Stomach (tissue), 9 donors: ENCODE measurements around the gene KSR2. TPM values are rescaled to one million over a fixed set of nuclear protein-coding genes. Genes with fewer than 3 reads are reported as not detected.

Experiments
- DNase-seq, 2 donors: peaks; one replicate each; pipeline versions ENCODE4 v3.0.0 to v3.0.0-alpha.2; 2013 to 2019
- H3K27ac ChIP-seq, 5 donors: fragments of 200-600 bp in 4 of 5; sonication (generic) in 4 of 5; one replicate each; pipeline ENCODE4 v1.5.1; 2013 to 2019; ENCODE audit warnings: mild to moderate bottlenecking in 1 of 5, moderate library complexity in 1 of 5
- H3K27me3 ChIP-seq, 3 donors: fragments of 200-600 bp; sonication (generic); one replicate each; pipeline ENCODE4 v1.5.1; 2017 to 2019; ENCODE audit warnings: mixed run types in 1 of 3
- H3K36me3 ChIP-seq, 4 donors: fragments of 200-600 bp; sonication (generic); 1 replicate in 3 of 4; 2 replicates in 1 of 4; pipeline ENCODE4 v1.5.1; 2016 to 2019
- H3K4me1 ChIP-seq, 4 donors: fragments of 200-600 bp; sonication (generic); one replicate each; pipeline ENCODE4 v1.5.1; 2016 to 2019
- H3K4me3 ChIP-seq, 4 donors: fragments of 200-600 bp; sonication (generic) in 3 of 4; one replicate each; pipeline ENCODE4 v1.5.1; 2016 to 2019; ENCODE audit warnings: mild to moderate bottlenecking in 1 of 4
- H3K9me3 ChIP-seq, 4 donors: fragments of 200-600 bp; sonication (generic); one replicate each; pipeline ENCODE4 v1.5.1; 2016 to 2019
- CTCF ChIP-seq, 7 experiments: fragments of 450-650 bp in 4 of 7; fragments of 200-600 bp in 3 of 7; sonication (generic) in 3 of 7; IDR thresholded peaks; one replicate each; pipeline ENCODE4 v1.5.1; 2016 to 2019; ENCODE audit warnings: antibody characterized with exemption in 7 of 7, control low read depth in 2 of 7, mild to moderate bottlenecking in 1 of 7
- EP300 ChIP-seq: sonication (generic); formaldehyde crosslinking; IDR thresholded peaks from one replicate; pipeline ENCODE4 v1.6.1; 2017; ENCODE audit warnings: antibody characterized with exemption
- POLR2A ChIP-seq, 4 donors: fragments of 450-650 bp; IDR thresholded peaks; one replicate each; pipeline ENCODE4 v1.6.1; 2016; ENCODE audit warnings: antibody characterized with exemption in 4 of 4, control low read depth in 2 of 4, mild to moderate bottlenecking in 1 of 4, moderate library complexity in 1 of 4
- POLR2AphosphoS5 ChIP-seq, 3 donors: sonication (generic); formaldehyde crosslinking; IDR thresholded peaks; one replicate each; pipeline ENCODE4 v1.6.1; 2016; ENCODE audit warnings: antibody characterized with exemption in 3 of 3
- WGBS, 5 donors: extraction: QIAGEN DNeasy Blood & Tissue Kit in 3 of 5; methylation state at CpG; one replicate each; pipeline versions ENCODE4 v1.1.5 to v1.1.7; 2013 to 2018; 5-methylcytosine and 5-hydroxymethylcytosine counted together
- intact Hi-C: fragments of 100-400 bp; cut with DNase I; formaldehyde crosslinking; loops from one replicate; pipeline ENCODE4 v1.15.1; 2023; ENCODE audit warnings: low total_unique reads
- polyA plus RNA-seq, 3 donors: library from polyadenylated mRNA; stranded (reverse); fragments of 200-250 nt; gene quantifications; one replicate each; pipeline ENCODE4 v1.2.3, GENCODE V29; 2013
- total RNA-seq, 5 donors: library from RNA; depleted of rRNA; stranded (reverse); fragments of >200 nt; gene quantifications; one replicate each; pipeline versions ENCODE4 v1.1.0 to v1.2.3, GENCODE V29; 2014 to 2016
- donor health status: healthy with polysubstance abuse.
- donor health status: Bipolar disorder and iron deficiency.
- donor health status: healthy.

KSR2 gene
- total and polyA plus RNA-seq, 8 donors = 0.03 to 1.4 (median 0.26) TPM; not detected in 2

DNA sequence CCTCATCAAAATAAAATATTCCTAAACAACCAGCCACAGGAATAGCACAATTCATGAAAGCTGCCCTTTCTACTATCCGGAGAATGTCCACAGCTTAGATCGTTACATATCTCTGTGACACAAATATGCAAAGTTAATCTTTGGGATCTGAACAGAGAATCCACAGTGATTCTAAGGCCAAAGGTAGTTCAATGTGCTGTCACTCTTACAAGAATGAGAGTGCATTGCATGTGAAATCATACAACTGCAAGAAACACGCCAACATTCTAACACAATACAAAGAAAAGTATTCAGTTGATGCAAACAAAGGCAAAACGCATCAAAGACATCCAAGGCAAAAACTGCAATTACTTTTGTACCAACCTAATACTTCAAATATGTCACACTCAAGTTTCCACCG, 60.4 kb downstream of the KSR2 start:
- H3K27ac ChIP-seq = no peak overlapping the region
- 77 to 88% (median 83%) methylated on average over 5 of the region's 5 CpGs for WGBS, 5 donors
- H3K4me1 ChIP-seq = no peaks in the 10 kb centered on the region
- H3K9me3 ChIP-seq = peaks cover 0 to 10% (median 6%) of the 10 kb centered on the region in 4 donors
- no peaks in the 10 kb centered on the region for H3K36me3 ChIP-seq
- TF ChIP-seq POLR2A (IDR thresholded peaks at IDR 0.05) = no peak
- intact Hi-C loops = no loop called here
- no peak for DNase-seq
- H3K27me3 ChIP-seq = no peaks in the 10 kb centered on the region
- H3K4me3 ChIP-seq = no peak overlapping the region

- no peak overlapping the region for H3K4me3 ChIP-seq
- H3K9me3 ChIP-seq = peaks cover 0 to 10% (median 6%) of the 10 kb centered on the region in 4 donors
- TF ChIP-seq POLR2A (IDR thresholded peaks at IDR 0.05) (no peak), POLR2AphosphoS5 (IDR thresholded peaks at IDR 0.05) (peak in 1 of 3 donors; percentile 11)
- H3K27me3 ChIP-seq = no peaks in the 10 kb centered on the region
- H3K27ac ChIP-seq = no peak overlapping the region
- no peaks in the 10 kb centered on the region for H3K4me1 ChIP-seq
- intact Hi-C loops = no loop called here
- H3K36me3 ChIP-seq = no peaks in the 10 kb centered on the region
- DNase-seq = peak; percentile 32 to 55
- 23 to 36% (median 31%) methylated on average over 11 of the region's 11 CpGs for WGBS, 5 donors
Measured at GRCh38 chr12:117907108-117907689, 61.6 kb downstream of the KSR2 start.

- Histone ChIP-seq H3K27me3 (no peaks in the 10 kb centered on the region), H3K27ac (no peak overlapping the region), H3K4me1 (no peaks in the 10 kb centered on the region), H3K4me3 (no peak overlapping the region), H3K9me3 (peaks cover 0 to 8% (median 0%) of the 10 kb centered on the region in 4 donors), H3K36me3 (no peaks in the 10 kb centered on the region)
- intact Hi-C loops = no loop called here
- WGBS, 5 donors = 78 to 92% (median 87%) methylated on average over 6 of the region's 6 CpGs
- no peak for TF ChIP-seq POLR2A (IDR thresholded peaks at IDR 0.05)
- no peak for TF ChIP-seq CTCF (IDR thresholded peaks at IDR 0.05)
- no peak for TF ChIP-seq EP300
- no peak for TF ChIP-seq POLR2AphosphoS5 (IDR thresholded peaks at IDR 0.05)
- DNase-seq = no peak
Measured at GRCh38 chr12:117904051-117904450, 64.7 kb downstream of the KSR2 start.

GRCh38 chr12:117903110-117903840, 65.5 kb downstream of the KSR2 start:
- intact Hi-C loops = no loop called here
- 69 to 78% (median 75%) methylated on average over 3 of the region's 3 CpGs for WGBS, 5 donors
- Histone ChIP-seq H3K9me3 (peaks cover 0 to 8% (median 0%) of the 10 kb centered on the region in 4 donors), H3K4me3 (no peak overlapping the region), H3K27ac (no peak overlapping the region), H3K4me1 (no peaks in the 10 kb centered on the region), H3K27me3 (no peaks in the 10 kb centered on the region), H3K36me3 (no peaks in the 10 kb centered on the region)
- DNase-seq = no peak
- TF ChIP-seq POLR2A (IDR thresholded peaks at IDR 0.05) = no peak

- no peak for DNase-seq
- Histone ChIP-seq H3K27me3 (no peaks in the 10 kb centered on the region), H3K4me3 (no peak overlapping the region), H3K27ac (no peak overlapping the region), H3K9me3 (peaks cover 0 to 8% (median 0%) of the 10 kb centered on the region in 4 donors), H3K36me3 (no peaks in the 10 kb centered on the region), H3K4me1 (no peaks in the 10 kb centered on the region)
- 78 to 92% (median 86%) methylated on average over 8 of the region's 8 CpGs for WGBS, 5 donors
- intact Hi-C loops = no loop called here
- TF ChIP-seq CTCF (IDR thresholded peaks at IDR 0.05) = no peak
- TF ChIP-seq POLR2A (IDR thresholded peaks at IDR 0.05) = no peak
- no peak for TF ChIP-seq EP300
- TF ChIP-seq POLR2AphosphoS5 (IDR thresholded peaks at IDR 0.05) = no peak
Measured at GRCh38 chr12:117901631-117902030, 67.2 kb downstream of the KSR2 start.

GRCh38 chr12:117900561-117900960, 68.2 kb downstream of the KSR2 start:
- peaks cover 0 to 8% (median 0%) of the 10 kb centered on the region in 4 donors for H3K9me3 ChIP-seq
- WGBS, 5 donors = 87 to 92% (median 90%) methylated on average over 4 of the region's 4 CpGs
- DNase-seq = no peak
- no peak overlapping the region for H3K4me3 ChIP-seq
- no peaks in the 10 kb centered on the region for H3K27me3 ChIP-seq
- TF ChIP-seq POLR2AphosphoS5 (IDR thresholded peaks at IDR 0.05) (no peak), POLR2A (IDR thresholded peaks at IDR 0.05) (no peak)
- intact Hi-C loops = no loop called here
- H3K4me1 ChIP-seq = no peaks in the 10 kb centered on the region
- H3K36me3 ChIP-seq = no peaks in the 10 kb centered on the region
- H3K27ac ChIP-seq = no peak overlapping the region
